ENCODE data around the gene BTG3.

DNA sequence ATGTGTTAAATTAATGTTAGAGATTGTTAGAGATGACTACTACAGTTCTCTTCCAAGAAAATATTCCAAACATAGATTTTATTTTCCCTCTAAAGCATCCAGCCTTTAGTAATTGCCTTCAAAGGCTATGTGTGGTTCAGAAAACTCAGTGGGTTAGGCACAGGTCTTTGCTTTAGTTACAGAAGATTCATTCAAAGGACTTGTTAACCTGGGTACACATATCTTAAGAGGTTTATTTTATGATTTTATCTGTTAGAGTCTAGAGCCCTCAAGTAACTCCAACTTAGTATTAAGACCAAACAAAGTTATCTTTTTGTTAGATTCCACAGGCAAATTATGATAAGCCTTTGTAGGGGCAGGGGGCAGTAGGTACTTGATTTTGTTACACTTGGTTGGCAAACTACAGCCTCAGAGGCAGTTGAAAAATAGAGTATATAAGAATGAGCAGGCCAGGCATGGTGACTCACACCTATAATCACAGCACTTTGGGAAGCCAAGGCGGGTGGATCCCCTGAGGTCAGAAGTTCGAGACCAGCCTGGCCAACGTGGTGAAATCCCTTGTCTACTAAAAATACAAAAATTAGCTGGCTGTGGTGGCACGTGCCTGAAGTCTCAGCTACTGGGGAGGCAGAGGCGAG is 61.9 kb downstream of the BTG3 start:
- TF ChIP-seq, protein P1, sequence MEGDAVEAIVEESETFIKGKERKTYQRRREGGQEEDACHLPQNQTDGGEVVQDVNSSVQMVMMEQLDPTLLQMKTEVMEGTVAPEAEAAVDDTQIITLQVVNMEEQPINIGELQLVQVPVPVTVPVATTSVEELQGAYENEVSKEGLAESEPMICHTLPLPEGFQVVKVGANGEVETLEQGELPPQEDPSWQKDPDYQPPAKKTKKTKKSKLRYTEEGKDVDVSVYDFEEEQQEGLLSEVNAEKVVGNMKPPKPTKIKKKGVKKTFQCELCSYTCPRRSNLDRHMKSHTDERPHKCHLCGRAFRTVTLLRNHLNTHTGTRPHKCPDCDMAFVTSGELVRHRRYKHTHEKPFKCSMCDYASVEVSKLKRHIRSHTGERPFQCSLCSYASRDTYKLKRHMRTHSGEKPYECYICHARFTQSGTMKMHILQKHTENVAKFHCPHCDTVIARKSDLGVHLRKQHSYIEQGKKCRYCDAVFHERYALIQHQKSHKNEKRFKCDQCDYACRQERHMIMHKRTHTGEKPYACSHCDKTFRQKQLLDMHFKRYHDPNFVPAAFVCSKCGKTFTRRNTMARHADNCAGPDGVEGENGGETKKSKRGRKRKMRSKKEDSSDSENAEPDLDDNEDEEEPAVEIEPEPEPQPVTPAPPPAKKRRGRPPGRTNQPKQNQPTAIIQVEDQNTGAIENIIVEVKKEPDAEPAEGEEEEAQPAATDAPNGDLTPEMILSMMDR (IDR thresholded peaks at IDR 0.05) = no peak
- no peak for TF ChIP-seq POLR2A (IDR thresholded peaks at IDR 0.05)
